HFF-Myc (cell line): ENCODE data around the gene ZFPM1.

Experiments used
- DNase-seq: peaks from one replicate; pipeline ENCODE4 v3.0.0-alpha.2; 2011; ENCODE audit warnings: low read depth; ENCODE audit errors: extremely low read depth
- H3K4me3 ChIP-seq: replicated peaks from 2 replicates; pipeline ENCODE4 v1.5.1; 2011; ENCODE audit warnings: low read depth, mild to moderate bottlenecking, control low read depth, low read length
- TF ChIP-seq, protein P1 (sequence below): IDR thresholded peaks from 2 replicates; pipeline ENCODE4 v1.5.1; 2012; ENCODE audit warnings: mild to moderate bottlenecking, low read depth, low read length, control low read depth; ENCODE audit errors: missing control alignments

Gene ZFPM1

DNA sequence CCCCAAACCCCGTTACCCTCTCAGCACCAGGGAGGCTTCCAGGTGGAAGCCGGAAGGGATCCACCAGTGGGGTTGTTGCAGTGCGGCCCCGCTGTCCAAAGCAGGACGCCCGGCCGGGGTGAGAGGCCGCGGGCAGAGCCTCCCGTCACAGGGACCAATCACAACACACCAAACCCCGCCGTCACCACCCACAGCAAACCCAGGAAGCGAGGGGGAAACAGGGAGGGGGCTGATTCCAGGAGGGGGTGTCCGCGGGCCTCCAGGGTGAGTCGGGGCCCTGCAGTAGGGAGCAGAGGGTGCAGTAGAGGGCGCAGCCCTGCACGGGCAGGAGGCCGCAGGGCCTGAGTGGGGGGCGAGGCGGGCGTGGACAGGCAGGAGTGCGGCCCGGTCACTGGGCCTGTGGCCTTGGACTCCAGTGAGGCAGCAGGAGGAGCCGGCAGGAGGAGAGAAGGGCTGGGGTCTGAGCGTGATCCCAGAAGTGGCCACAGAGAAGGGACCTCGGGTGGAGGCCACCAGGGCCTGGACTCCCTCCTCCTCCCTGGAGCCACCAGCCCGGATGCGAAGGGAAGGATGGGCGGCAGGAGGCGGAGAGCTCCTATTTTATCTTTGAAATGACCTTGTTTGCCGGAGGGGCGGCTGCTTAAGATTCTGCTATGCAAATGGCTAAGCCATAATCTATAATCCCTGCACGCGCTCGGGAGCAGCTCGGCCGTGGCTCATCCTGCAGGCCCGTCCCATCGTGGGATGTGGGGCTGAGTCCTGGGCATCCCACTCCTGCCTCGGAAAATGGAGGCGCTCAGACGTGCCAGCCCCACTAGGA lies 41.5 kb downstream of the ZFPM1 start:
- H3K4me3 ChIP-seq = no peak overlapping the region
- TF ChIP-seq, protein P1, sequence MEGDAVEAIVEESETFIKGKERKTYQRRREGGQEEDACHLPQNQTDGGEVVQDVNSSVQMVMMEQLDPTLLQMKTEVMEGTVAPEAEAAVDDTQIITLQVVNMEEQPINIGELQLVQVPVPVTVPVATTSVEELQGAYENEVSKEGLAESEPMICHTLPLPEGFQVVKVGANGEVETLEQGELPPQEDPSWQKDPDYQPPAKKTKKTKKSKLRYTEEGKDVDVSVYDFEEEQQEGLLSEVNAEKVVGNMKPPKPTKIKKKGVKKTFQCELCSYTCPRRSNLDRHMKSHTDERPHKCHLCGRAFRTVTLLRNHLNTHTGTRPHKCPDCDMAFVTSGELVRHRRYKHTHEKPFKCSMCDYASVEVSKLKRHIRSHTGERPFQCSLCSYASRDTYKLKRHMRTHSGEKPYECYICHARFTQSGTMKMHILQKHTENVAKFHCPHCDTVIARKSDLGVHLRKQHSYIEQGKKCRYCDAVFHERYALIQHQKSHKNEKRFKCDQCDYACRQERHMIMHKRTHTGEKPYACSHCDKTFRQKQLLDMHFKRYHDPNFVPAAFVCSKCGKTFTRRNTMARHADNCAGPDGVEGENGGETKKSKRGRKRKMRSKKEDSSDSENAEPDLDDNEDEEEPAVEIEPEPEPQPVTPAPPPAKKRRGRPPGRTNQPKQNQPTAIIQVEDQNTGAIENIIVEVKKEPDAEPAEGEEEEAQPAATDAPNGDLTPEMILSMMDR = no peak
- DNase-seq = no peak

DNA sequence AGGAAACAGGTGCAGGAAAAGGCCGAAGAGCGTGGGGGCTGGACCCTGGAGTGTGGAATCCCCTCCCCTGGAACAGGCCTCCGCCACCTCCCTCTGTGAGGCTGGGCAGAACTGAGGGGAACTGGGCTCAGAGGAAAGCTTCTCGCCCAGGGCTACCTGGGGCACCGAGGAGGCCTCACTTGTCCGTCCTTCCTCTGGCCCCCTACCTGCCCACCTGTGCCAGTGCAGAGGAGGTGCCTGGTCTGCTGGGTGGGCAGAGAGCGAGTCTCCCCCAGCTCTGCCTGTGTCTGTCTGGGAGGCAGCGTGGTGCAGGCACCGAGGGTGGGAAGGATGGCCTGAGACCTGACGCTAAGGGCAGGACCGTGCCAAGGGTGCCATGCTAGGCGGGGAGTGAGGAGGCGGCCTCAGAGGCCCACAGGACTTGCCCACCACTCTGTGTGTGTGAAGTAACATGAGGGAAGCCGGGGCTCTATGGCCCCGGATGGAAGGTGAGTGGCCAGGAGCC lies 42.2 kb downstream of the ZFPM1 start:
- TF ChIP-seq, protein P1 = no peak
- DNase-seq = no peak
- H3K4me3 ChIP-seq = no peak overlapping the region

DNA sequence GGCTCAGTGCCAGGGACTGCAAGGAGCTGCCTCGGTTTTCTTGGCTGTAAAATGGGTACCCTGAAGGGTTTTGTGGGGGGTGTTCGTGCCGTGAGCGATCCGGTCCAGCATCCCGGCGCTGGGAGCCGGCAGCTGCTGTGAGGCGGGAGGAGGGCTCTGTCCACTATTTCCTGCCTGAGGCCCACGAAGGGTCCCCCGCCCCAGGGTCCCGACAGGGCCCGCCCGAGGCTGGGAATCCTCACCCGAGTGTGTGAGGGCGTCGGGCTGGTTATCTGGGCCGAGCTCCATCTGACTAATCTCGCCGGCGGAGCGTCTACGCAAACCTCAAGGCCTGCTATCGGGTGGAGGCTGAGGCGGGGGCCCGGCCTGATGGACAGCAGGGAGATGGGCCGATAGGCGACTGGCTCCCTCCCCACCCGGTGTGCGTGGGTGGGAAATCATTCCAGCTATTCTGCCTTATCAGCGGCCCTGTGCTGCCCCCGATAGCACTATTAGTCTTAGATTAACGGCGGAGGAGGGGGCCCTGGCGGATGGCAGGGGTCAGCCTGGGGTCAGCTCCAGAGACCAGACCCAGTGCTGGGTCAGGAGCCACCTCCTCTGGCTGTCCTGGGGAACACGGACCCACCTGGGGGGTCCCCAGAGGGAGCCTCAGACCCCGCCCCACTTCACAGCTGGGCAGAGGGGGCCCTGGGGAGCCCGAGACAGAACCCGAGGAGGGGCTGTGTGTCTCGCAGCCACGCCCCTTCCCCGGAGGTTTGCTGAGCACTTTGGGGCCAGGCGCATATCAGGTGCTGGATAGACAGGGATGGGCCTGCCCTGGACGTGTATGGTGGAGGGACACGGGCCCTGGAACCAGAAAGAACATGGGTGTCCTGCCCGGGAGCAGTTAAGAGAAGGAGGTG lies 44.7 kb downstream of the ZFPM1 start:
- TF ChIP-seq, protein P1 = no peak
- H3K4me3 ChIP-seq = no peak overlapping the region
- DNase-seq = no peak

DNA sequence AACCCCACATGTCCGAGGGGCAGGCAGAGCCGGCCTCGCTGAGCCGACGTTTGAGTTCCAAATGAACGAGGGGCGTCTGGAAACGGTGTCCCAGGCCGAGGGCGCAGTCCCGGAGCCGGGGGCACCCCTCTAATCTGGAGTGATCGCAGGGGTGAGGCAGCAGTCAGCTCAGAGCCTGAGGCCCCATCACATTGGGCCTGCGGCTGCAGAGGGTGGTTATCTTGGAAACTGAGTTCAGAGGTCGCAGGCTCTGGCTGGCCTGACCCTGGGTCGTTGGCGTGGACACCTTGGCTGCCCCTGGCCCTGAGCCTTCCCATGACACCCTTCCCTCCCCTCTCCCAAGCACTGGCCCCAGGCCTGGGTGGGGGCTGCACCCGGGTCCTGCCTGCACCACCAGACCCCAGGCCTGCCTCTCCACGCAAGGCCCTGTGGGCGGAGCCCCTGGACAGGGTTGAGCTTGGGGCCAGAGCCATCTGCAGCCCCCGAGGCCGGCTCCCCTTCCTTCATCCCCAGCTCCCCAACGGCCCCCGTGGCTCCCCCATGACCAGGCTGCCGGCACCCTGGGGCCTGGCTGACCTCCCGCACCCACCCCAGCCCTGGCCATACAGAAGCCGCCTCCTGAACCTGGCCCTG lies 45.6 kb downstream of the ZFPM1 start:
- H3K4me3 ChIP-seq = no peak overlapping the region
- TF ChIP-seq, protein P1 = no peak
- no peak for DNase-seq

DNA sequence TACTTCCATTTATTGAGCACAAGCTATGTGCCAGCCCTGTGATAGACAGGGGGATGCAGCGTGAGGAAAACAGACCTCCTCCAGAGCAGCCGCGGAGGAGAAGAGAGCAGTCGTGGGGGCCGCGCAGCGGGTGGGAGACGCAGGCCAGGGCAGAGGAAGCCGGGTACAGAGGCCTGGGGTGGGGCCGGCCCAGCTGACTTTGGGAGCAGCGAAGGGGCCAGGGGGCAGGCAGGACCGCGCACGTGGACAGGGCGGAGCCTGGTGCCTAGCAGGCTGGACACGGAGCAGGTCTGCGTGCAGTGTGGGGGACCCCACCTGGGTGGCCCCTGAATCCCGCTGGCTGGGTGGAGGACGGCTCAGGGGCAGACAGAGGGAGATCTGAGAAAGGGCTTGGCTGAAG lies 46.2 kb downstream of the ZFPM1 start:
- no peak overlapping the region for H3K4me3 ChIP-seq
- TF ChIP-seq, protein P1 = no peak
- no peak for DNase-seq

DNA sequence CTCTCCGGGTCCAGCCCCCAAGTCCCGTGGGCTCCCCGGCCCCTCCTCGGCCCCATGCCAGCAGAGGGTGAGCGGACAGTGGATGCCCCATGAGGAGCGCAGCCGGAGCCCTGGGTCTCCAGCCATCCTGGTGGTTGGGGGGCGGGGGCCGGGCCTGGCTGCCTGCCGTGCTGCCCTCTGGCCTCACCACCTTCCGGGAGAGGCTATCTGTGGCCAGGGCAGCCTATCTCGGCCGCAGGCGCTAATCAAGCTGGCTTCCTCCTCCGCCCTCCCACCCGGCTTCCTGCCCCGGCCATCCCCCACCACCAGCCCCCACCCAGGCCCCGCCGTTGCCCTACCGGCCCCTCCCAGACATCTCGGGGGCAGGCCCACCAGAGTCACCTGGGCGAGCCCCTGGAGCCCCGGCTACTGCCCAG lies 46.8 kb downstream of the ZFPM1 start:
- TF ChIP-seq, protein P1 = no peak
- no peak overlapping the region for H3K4me3 ChIP-seq
- DNase-seq = no peak
